ENCODE measurements around the gene FAM234B. TPM values are rescaled to one million over a fixed set of nuclear protein-coding genes. Genes with fewer than 3 reads are reported as not detected.

FAM234B gene
- polyA plus RNA-seq, 3 donors = 1.6 to 3.2 (median 2.0) TPM

DNA sequence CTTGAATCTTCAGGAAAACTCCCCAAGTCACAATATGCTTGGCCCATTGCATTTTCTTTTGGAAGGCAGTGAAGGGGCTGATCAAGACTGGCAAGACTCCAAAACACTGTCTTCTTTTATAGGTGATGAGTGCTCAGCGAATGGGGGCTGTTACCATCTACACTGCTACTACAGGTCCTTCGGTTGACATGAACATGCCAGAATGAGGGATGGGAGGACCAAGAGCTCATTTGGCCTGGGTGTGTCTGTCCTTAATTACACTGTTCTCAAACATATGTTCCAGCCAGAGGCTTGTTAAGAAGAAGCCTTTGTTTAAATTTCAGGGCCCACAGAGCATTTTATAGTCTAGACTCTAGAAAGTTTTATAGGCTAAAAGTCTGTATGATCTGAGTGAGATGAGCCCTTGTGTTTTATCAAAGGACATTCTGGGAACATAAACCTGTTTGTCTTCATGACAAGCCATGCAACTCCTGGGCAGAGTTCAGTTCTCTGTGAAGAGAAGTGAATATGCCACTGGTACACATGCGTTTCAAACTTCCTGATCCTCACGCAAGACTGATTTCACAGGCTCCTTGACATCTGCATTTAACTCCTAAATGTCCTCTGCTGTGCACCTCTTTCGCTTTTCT lies 4.7 kb upstream of the FAM234B start:
- intact Hi-C loops (cut with micrococcal nuclease) = no loop called here
- Histone ChIP-seq H3K27ac (ENCODE audit: low read depth in 1 of 2, low read length in 2 of 2) (no peak overlapping the region), H3K4me3 (replicated peaks in 1 of 3; ENCODE audit: low read depth in 2 of 3, low read length in 3 of 3) (no peak overlapping the region), H3K27me3 (ENCODE audit: control insufficient read depth in 2 of 2, insufficient read depth in 2 of 2, low read length in 2 of 2) (no peaks in the 10 kb centered on the region), H3K36me3 (replicated peaks in 1 of 2; ENCODE audit: control insufficient read depth in 1 of 2, insufficient read depth in 2 of 2, low read length in 2 of 2) (no peaks in the 10 kb centered on the region), H4K20me1 (ENCODE audit: insufficient read depth, low read length) (no peaks in the 10 kb centered on the region), H3K79me2 (ENCODE audit: insufficient read depth, low read length) (no peaks in the 10 kb centered on the region), H3K4me1 (ENCODE audit: control insufficient read depth in 1 of 2, insufficient read depth in 2 of 2, low read length in 2 of 2) (peaks cover 4 to 6% of the 10 kb centered on the region in 2 donors), H3K9ac (ENCODE audit: insufficient read depth, low read length, poor library complexity, severe bottlenecking) (no peak overlapping the region), H3K9me3 (replicated peaks in 1 of 2; ENCODE audit: control insufficient read depth in 1 of 2, insufficient read depth in 1 of 2, low read length in 2 of 2) (no peaks in the 10 kb centered on the region), H2AFZ (ENCODE audit: insufficient read depth, low read depth, low read length, poor library complexity, severe bottlenecking) (no peak overlapping the region), H3K4me2 (replicated peaks; ENCODE audit: extremely low read depth, low read length, poor library complexity, severe bottlenecking) (no peak overlapping the region)
- Mint-ChIP-seq H3K27ac (no peak overlapping the region), H3K36me3 (no peaks in the 10 kb centered on the region), H3K9me3 (peaks cover 0 to 4% (median 0%) of the 10 kb centered on the region in 7 donors), H3K27me3 (ENCODE audit: low read depth in 3 of 3) (peaks cover 0 to 5% (median 2%) of the 10 kb centered on the region in 3 donors), H3K4me1 (peaks cover 8% of the 10 kb centered on the region), H3K4me3 (no peak overlapping the region)
- WGBS (ENCODE audit: insufficient coverage) = 63% methylated on average over 3 of the region's 5 CpGs
- no peak for DNase-seq
- TF ChIP-seq, protein P1, sequence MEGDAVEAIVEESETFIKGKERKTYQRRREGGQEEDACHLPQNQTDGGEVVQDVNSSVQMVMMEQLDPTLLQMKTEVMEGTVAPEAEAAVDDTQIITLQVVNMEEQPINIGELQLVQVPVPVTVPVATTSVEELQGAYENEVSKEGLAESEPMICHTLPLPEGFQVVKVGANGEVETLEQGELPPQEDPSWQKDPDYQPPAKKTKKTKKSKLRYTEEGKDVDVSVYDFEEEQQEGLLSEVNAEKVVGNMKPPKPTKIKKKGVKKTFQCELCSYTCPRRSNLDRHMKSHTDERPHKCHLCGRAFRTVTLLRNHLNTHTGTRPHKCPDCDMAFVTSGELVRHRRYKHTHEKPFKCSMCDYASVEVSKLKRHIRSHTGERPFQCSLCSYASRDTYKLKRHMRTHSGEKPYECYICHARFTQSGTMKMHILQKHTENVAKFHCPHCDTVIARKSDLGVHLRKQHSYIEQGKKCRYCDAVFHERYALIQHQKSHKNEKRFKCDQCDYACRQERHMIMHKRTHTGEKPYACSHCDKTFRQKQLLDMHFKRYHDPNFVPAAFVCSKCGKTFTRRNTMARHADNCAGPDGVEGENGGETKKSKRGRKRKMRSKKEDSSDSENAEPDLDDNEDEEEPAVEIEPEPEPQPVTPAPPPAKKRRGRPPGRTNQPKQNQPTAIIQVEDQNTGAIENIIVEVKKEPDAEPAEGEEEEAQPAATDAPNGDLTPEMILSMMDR (IDR thresholded peaks at IDR 0.05) = no peak

DNA sequence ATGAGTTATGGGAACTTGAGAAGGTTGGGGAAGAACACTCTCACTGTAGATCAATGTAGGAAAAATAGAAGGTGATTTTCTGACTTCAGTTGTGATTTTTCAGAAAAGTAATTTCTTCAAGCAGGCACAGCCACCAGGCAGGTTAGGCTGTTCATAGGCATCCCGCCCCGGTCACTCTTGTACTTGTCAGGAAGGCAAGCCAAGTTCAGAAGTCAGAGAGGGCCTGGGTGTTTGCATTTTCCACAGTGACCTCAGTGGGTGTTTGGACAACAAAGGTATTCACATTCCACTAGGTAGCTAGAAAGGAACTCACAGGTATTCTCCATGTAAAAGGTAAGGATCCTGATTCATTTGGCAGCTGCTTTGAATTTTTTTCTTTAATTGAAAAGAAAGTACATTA lies 3.0 kb upstream of the FAM234B start:
- peaks cover 0 to 7% (median 6%) of the 10 kb centered on the region in 3 donors for H3K27me3 Mint-ChIP-seq (ENCODE audit: low read depth in 3 of 3)
- no peak overlapping the region for H3K27ac Mint-ChIP-seq
- H3K27me3 ChIP-seq (ENCODE audit: control insufficient read depth in 2 of 2, insufficient read depth in 2 of 2, low read length in 2 of 2) = no peaks in the 10 kb centered on the region
- H3K9ac ChIP-seq (ENCODE audit: insufficient read depth, low read length, poor library complexity, severe bottlenecking) = no peak overlapping the region
- no peak overlapping the region for H3K4me2 ChIP-seq (replicated peaks; ENCODE audit: extremely low read depth, low read length, poor library complexity, severe bottlenecking)
- no peak for DNase-seq
- H3K27ac ChIP-seq (ENCODE audit: low read depth in 1 of 2, low read length in 2 of 2) = no peak overlapping the region
- no peak overlapping the region for H3K4me3 Mint-ChIP-seq
- peaks cover 13% of the 10 kb centered on the region for H3K4me1 Mint-ChIP-seq
- H3K4me3 ChIP-seq (replicated peaks in 1 of 3; ENCODE audit: low read depth in 2 of 3, low read length in 3 of 3) = no peak overlapping the region
- H3K36me3 ChIP-seq (replicated peaks in 1 of 2; ENCODE audit: control insufficient read depth in 1 of 2, insufficient read depth in 2 of 2, low read length in 2 of 2) = no peaks in the 10 kb centered on the region
- H4K20me1 ChIP-seq (ENCODE audit: insufficient read depth, low read length) = no peaks in the 10 kb centered on the region
- TF ChIP-seq, protein P1 (IDR thresholded peaks at IDR 0.05) = no peak
- H2AFZ ChIP-seq (ENCODE audit: insufficient read depth, low read depth, low read length, poor library complexity, severe bottlenecking) = no peak overlapping the region
- 100% methylated on average over 2 of the region's 2 CpGs for WGBS (ENCODE audit: insufficient coverage)
- H3K9me3 ChIP-seq (replicated peaks in 1 of 2; ENCODE audit: control insufficient read depth in 1 of 2, insufficient read depth in 1 of 2, low read length in 2 of 2) = no peaks in the 10 kb centered on the region
- no peaks in the 10 kb centered on the region for H3K79me2 ChIP-seq (ENCODE audit: insufficient read depth, low read length)
- H3K9me3 Mint-ChIP-seq = no peaks in the 10 kb centered on the region
- H3K4me1 ChIP-seq (ENCODE audit: control insufficient read depth in 1 of 2, insufficient read depth in 2 of 2, low read length in 2 of 2) = peaks cover 7 to 12% of the 10 kb centered on the region in 2 donors
- intact Hi-C loops (cut with micrococcal nuclease) = no loop called here
- no peaks in the 10 kb centered on the region for H3K36me3 Mint-ChIP-seq
